GM23338 (cell line): ENCODE data around the gene TNFSF8. TPM values are rescaled to one million over a fixed set of nuclear protein-coding genes. Genes with fewer than 3 reads are reported as not detected.
A peak's percentile ranks its signal among the peaks of the same experiment; 100 is the strongest.

Source experiments
- ATAC-seq: fragments of 200-7000 bp; cut with Tn5 transposase; 3 replicates; pipeline ENCODE4 v1.9.1; 2020
- DNase-seq: peaks from one replicate; pipeline ENCODE4 v3.0.0-alpha.2; 2015; ENCODE audit warnings: low spot score
- H2AFZ ChIP-seq: fragments of 200-600 bp; sonication (generic); 2 replicates; pipeline ENCODE4 v1.8.0; 2016; ENCODE audit warnings: antibody characterized with exemption, mild to moderate bottlenecking, moderate library complexity
- H3F3A ChIP-seq: fragments of 200-600 bp; sonication (generic); replicated peaks from 2 replicates; pipeline ENCODE4 v1.8.0; 2017; ENCODE audit warnings: antibody characterized with exemption, mixed run types, low read depth
- H3K27ac ChIP-seq: fragments of 200-600 bp; sonication (generic); 2 replicates; pipeline ENCODE4 v1.6.1; 2016; ENCODE audit warnings: low read depth
- H3K27me3 ChIP-seq: fragments of 200-600 bp; sonication (generic); 2 replicates; pipeline ENCODE4 v1.8.0; 2016; ENCODE audit warnings: mild to moderate bottlenecking, mixed run types, moderate library complexity; ENCODE audit not compliant: insufficient read depth
- H3K36me3 ChIP-seq: fragments of 200-600 bp; sonication (generic); 2 replicates; pipeline ENCODE4 v1.8.0; 2016; ENCODE audit warnings: mild to moderate bottlenecking; ENCODE audit not compliant: insufficient read depth
- H3K4me1 ChIP-seq: fragments of 200-600 bp; sonication (generic); 2 replicates; pipeline ENCODE4 v1.8.0; 2016; ENCODE audit warnings: mild to moderate bottlenecking, moderate library complexity; ENCODE audit not compliant: insufficient read depth
- H3K4me2 ChIP-seq: fragments of 200-600 bp; sonication (generic); 2 replicates; pipeline ENCODE4 v1.7.1; 2017; ENCODE audit warnings: mixed run types
- H3K4me3 ChIP-seq: fragments of 200-600 bp; sonication (generic); 2 replicates; pipeline ENCODE4 v1.6.1; 2016; ENCODE audit warnings: mixed run types
- H3K79me2 ChIP-seq: fragments of 200-600 bp; sonication (generic); replicated peaks from 2 replicates; pipeline ENCODE4 v1.8.0; 2017; ENCODE audit warnings: mild to moderate bottlenecking; ENCODE audit not compliant: insufficient read depth
- H3K9me2 ChIP-seq: fragments of 200-600 bp; sonication (generic); 2 replicates; pipeline ENCODE4 v1.8.0; 2017; ENCODE audit not compliant: insufficient read depth
- H4K20me1 ChIP-seq: fragments of 200-600 bp; sonication (generic); replicated peaks from 2 replicates; pipeline ENCODE4 v1.8.0; 2017; ENCODE audit warnings: mild to moderate bottlenecking; ENCODE audit not compliant: insufficient read depth
- H3K27ac Mint-ChIP-seq: 2 replicates; pipeline ENCODE4 v1.8.0; 2020; ENCODE audit warnings: inconsistent platforms, mild to moderate bottlenecking, moderate library complexity, mixed read lengths
- H3K27me3 Mint-ChIP-seq: 3 replicates; pipeline ENCODE4 v1.8.0; 2022; ENCODE audit warnings: low read depth, mild to moderate bottlenecking, moderate library complexity, mixed read lengths, inconsistent platforms; ENCODE audit not compliant: insufficient read depth, poor library complexity
- H3K36me3 Mint-ChIP-seq: 3 replicates; pipeline ENCODE4 v1.8.0; 2021; ENCODE audit warnings: low read depth, mild to moderate bottlenecking, inconsistent platforms, moderate library complexity, mixed read lengths
- H3K4me1 Mint-ChIP-seq: 3 replicates; pipeline ENCODE4 v1.8.0; 2020; ENCODE audit warnings: mild to moderate bottlenecking, inconsistent platforms, mixed read lengths
- H3K4me3 Mint-ChIP-seq: 3 replicates; pipeline ENCODE4 v1.8.0; 2021; ENCODE audit warnings: moderate library complexity, mild to moderate bottlenecking, inconsistent platforms, mixed read lengths
- H3K9me3 Mint-ChIP-seq: 3 replicates; pipeline ENCODE4 v1.8.0; 2020; ENCODE audit warnings: moderate library complexity, mild to moderate bottlenecking, inconsistent platforms, mixed read lengths
- CREB1 ChIP-seq: fragments of 250-450 bp; sonication (Bioruptor Pico); IDR thresholded peaks from 2 replicates; pipeline ENCODE4 v1.5.0; 2020; ENCODE audit warnings: low read depth, mild to moderate bottlenecking, moderate library complexity
- EZH2 ChIP-seq: fragments of 200-600 bp; sonication (generic); IDR thresholded peaks from one replicate; pipeline ENCODE4 v1.8.0; 2017; ENCODE audit warnings: antibody characterized with exemption, mild to moderate bottlenecking, low read depth; ENCODE audit not compliant: unreplicated experiment
- EZH2phosphoT487 ChIP-seq: fragments of 200-600 bp; sonication (generic); IDR thresholded peaks from one replicate; pipeline ENCODE4 v1.8.1; 2018; ENCODE audit warnings: antibody characterized with exemption; ENCODE audit not compliant: unreplicated experiment
- JUNB ChIP-seq: IDR thresholded peaks from one replicate; pipeline ENCODE4 v1.6.1; 2016; ENCODE audit warnings: antibody characterized with exemption; ENCODE audit not compliant: unreplicated experiment
- POLR2AphosphoS5 ChIP-seq: IDR thresholded peaks from 2 replicates; pipeline ENCODE4 v1.6.1; 2016; ENCODE audit warnings: antibody characterized with exemption, low read depth
- REST ChIP-seq: IDR thresholded peaks from one replicate; pipeline ENCODE4 v1.6.1; 2018; ENCODE audit warnings: antibody characterized with exemption; ENCODE audit not compliant: unreplicated experiment
- STAT1 ChIP-seq: IDR thresholded peaks from one replicate; pipeline ENCODE4 v1.6.1; 2016; ENCODE audit warnings: antibody characterized with exemption; ENCODE audit not compliant: unreplicated experiment
- ZNF331 ChIP-seq: fragments of 250-450 bp; sonication (Bioruptor Pico); IDR thresholded peaks from 2 replicates; pipeline ENCODE4 v1.5.0; 2020; ENCODE audit warnings: low read depth, mild to moderate bottlenecking, moderate library complexity
- polyA plus RNA-seq: library from polyadenylated mRNA; unstranded; fragments of >200 nt; fragmentation: Nextera tagmentation; extraction: Ambion mirVana; gene quantifications from 2 replicates; pipeline ENCODE4 v1.2.1, GENCODE V29; 2016
- total RNA-seq: library from RNA; depleted of rRNA; stranded (reverse); fragments of >200 nt; shearing (Covaris generic); gene quantifications from 2 replicates; pipeline ENCODE4 v1.2.3, GENCODE V29; 2014
- TF ChIP-seq, protein P1 (sequence below), 2 experiments: fragments of 200-600 bp in 1 of 2; sonication (generic) in 1 of 2; conservative IDR thresholded peaks; 2 replicates each; pipeline versions ENCODE4 v1.5.1 to v1.6.1; 2016 to 2017; ENCODE audit warnings: antibody characterized with exemption in 2 of 2, low read depth in 2 of 2, mild to moderate bottlenecking in 2 of 2, moderate library complexity in 1 of 2
- TF ChIP-seq, protein P2 (sequence below): IDR thresholded peaks from 2 replicates; pipeline ENCODE4 v1.6.1; 2016; ENCODE audit warnings: antibody characterized with exemption

TNFSF8 gene
- total and polyA plus RNA-seq, 2 experiments from 2014 or later = not detected

DNA sequence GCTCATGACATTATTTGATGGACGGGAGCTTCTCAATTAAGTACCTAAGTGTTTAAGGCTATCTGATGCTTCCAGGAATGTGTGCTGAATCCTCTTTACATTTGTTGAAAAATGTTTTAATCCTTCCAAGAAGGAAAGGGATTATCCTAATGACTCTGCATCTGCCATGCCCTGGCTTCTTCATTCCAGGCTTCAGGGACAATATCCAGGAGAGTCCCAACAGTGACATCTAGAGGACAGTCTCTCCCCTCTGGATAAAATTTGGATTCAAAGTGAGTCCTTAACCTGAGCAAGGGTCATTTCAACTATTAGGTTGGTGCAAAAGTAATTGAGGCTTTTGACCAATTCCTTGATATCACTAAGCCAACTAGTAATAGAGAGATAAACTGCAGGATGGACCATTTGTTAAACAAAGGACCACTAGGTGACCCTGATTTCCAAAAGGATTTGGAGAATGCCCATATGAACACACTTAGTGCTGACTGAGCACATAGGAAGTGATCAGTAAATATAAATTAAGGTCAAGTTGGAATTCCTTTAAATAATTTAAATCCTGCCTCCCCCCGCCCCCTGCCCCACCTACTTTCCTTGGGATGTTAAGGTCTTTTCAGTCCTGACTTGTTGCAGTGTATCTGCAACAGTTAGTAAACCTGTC, 19.1 kb downstream of the TNFSF8 start:
- Histone ChIP-seq H4K20me1 (no peaks in the 10 kb centered on the region; the same call in 1 of the 2 replicates), H3K36me3 (no peaks in the 10 kb centered on the region), H3K4me3 (no peak overlapping the region), H2AFZ (no peak overlapping the region), H3K4me2 (no peak overlapping the region), H3K79me2 (no peaks in the 10 kb centered on the region), H3F3A (no peaks in the 10 kb centered on the region), H3K27me3 (peaks cover 31% of the 10 kb centered on the region), H3K27ac (no peak overlapping the region), H3K4me1 (peaks cover 11% of the 10 kb centered on the region; the same call in 1 of the 2 replicates), H3K9me2 (no peaks in the 10 kb centered on the region)
- DNase-seq (peak; percentile 72), ATAC-seq (peak; percentile 50)
- no peaks in the 10 kb centered on the region for H3K36me3 Mint-ChIP-seq
- no peaks in the 10 kb centered on the region for H3K9me3 Mint-ChIP-seq
- no peak overlapping the region for H3K27ac Mint-ChIP-seq
- H3K4me1 Mint-ChIP-seq = peaks cover 8% of the 10 kb centered on the region
- H3K4me3 Mint-ChIP-seq = no peak overlapping the region
- TF ChIP-seq, protein P1, sequence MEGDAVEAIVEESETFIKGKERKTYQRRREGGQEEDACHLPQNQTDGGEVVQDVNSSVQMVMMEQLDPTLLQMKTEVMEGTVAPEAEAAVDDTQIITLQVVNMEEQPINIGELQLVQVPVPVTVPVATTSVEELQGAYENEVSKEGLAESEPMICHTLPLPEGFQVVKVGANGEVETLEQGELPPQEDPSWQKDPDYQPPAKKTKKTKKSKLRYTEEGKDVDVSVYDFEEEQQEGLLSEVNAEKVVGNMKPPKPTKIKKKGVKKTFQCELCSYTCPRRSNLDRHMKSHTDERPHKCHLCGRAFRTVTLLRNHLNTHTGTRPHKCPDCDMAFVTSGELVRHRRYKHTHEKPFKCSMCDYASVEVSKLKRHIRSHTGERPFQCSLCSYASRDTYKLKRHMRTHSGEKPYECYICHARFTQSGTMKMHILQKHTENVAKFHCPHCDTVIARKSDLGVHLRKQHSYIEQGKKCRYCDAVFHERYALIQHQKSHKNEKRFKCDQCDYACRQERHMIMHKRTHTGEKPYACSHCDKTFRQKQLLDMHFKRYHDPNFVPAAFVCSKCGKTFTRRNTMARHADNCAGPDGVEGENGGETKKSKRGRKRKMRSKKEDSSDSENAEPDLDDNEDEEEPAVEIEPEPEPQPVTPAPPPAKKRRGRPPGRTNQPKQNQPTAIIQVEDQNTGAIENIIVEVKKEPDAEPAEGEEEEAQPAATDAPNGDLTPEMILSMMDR (conservative IDR thresholded peaks at IDR 0.05; ENCODE audit: low read depth in 2 of 2) = peak; percentile 85 to 90
- no peak for TF ChIP-seq STAT1
- TF ChIP-seq, protein P2, sequence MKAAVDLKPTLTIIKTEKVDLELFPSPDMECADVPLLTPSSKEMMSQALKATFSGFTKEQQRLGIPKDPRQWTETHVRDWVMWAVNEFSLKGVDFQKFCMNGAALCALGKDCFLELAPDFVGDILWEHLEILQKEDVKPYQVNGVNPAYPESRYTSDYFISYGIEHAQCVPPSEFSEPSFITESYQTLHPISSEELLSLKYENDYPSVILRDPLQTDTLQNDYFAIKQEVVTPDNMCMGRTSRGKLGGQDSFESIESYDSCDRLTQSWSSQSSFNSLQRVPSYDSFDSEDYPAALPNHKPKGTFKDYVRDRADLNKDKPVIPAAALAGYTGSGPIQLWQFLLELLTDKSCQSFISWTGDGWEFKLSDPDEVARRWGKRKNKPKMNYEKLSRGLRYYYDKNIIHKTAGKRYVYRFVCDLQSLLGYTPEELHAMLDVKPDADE = no peak
- no peak for TF ChIP-seq REST
- peaks cover 18% of the 10 kb centered on the region for H3K27me3 Mint-ChIP-seq

GRCh38 chr9:114910541-114910940, 19.9 kb downstream of the TNFSF8 start:
- H3K27me3 Mint-ChIP-seq = peaks cover 12% of the 10 kb centered on the region
- Histone ChIP-seq H3K27me3 (peaks cover 23% of the 10 kb centered on the region), H3K27ac (no peak overlapping the region), H4K20me1 (no peaks in the 10 kb centered on the region; the same call in 1 of the 2 replicates), H3K9me2 (no peaks in the 10 kb centered on the region), H3K4me1 (peaks cover 11% of the 10 kb centered on the region; the same call in 1 of the 2 replicates), H3F3A (no peaks in the 10 kb centered on the region), H3K4me2 (no peak overlapping the region), H3K79me2 (no peaks in the 10 kb centered on the region), H3K4me3 (no peak overlapping the region), H2AFZ (no peak overlapping the region), H3K36me3 (no peaks in the 10 kb centered on the region)
- H3K27ac Mint-ChIP-seq = no peak overlapping the region
- DNase-seq = no peak
- no peaks in the 10 kb centered on the region for H3K9me3 Mint-ChIP-seq
- no peak for ATAC-seq
- H3K4me1 Mint-ChIP-seq = peaks cover 8% of the 10 kb centered on the region
- no peaks in the 10 kb centered on the region for H3K36me3 Mint-ChIP-seq
- no peak overlapping the region for H3K4me3 Mint-ChIP-seq
- TF ChIP-seq, protein P1 (conservative IDR thresholded peaks at IDR 0.05; ENCODE audit: low read depth in 2 of 2) = no peak
- TF ChIP-seq EZH2 (no peak), JUNB (no peak), STAT1 (no peak), ZNF331 (CRISPR knock-in tag) (no peak), REST (no peak), POLR2AphosphoS5 (no peak), CREB1 (CRISPR knock-in tag) (no peak), EZH2phosphoT487 (no peak)
